Activated naive CD8-positive, alpha-beta T cell treated with anti-CD3 and anti-CD28 coated beads, Interleukin-2, amount 50 U/mL, for 16 hours (primary cell): ENCODE results near the gene TMEM50B.
"Not testable (repeated sequence)": the region's sequence is repeated elsewhere in the genome, so short reads cannot be mapped to it uniquely, and the experiment has no call there.

Source experiments
- DNase-seq: peaks from one replicate; pipeline ENCODE4 v3.0.0-alpha.2; 2020; ENCODE audit warnings: low read depth, low spot score

TMEM50B gene

GRCh38 chr21:33479679-33480480, at the start of gene TMEM50B:
TSS of gene TMEM50B (minus strand) at chr21:33479974. CDS start at chr21:33468885, 11,089 bp downstream.
- peak; percentile 96 for DNase-seq

GRCh38 chr21:33522953-33523349, 43.2 kb upstream of the TMEM50B start:
- DNase-seq, result no peak

GRCh38 chr21:33522297-33522952, 42.7 kb upstream of the TMEM50B start:
- no peak for DNase-seq

DNA sequence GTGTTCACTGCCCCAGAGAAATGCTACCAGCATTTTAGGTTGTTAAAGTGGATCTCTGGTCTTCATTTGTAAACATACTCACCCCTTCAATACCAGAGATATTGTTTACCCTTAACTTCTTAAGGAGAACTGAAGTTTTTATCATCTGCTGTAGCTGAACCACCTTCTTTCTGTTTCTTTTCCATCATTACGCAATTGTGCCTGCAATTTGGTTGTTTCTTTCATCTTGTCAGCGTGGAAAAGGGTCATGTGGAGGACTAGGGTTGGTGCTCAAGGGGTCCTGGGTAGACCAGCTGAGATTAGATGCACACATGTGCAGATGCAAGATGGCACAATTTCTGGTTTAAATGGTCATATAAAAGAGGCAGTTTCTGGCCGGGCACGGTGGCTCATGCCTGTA, 39.1 kb upstream of the TMEM50B start:
- DNase-seq, result no peak

DNA sequence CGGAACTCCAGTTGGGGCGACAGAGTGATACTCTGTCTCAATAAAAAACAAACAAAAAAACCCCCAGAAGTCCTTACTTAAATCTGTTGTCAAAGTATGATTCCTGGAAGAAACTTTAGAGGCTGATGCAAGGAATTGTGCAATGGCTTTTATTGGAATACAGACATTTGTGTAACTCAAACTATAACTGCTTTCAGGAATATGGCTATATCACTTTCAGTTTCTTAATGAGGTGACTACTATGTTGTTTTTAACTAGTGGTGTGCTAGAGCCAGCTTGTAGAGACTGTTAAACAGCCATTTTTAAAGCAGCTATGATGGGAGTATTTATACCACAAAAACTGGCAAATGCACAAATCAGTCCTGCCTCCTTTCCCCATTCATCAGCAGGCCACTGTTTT, 34.5 kb upstream of the TMEM50B start:
- DNase-seq, result no peak

DNA sequence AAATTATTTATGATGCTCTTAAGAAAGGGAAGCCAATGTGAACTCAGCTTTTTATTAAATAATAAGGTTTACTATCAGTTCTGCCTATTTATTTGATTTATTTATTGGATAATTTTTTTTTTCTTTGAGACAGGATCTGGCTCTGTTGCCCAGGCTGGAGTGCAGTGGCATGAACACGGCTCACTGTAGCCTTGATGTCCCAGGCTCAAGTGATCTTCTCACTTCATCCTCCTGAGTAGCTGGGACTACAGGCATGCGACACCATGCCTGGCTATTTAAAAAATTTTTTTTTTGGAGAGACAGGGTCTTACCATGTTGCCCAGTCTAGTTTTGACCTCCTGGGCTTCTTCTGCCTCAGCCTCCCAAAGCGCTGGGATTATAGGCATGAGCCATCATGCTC, 32.7 kb upstream of the TMEM50B start:
- no peak for DNase-seq

DNA sequence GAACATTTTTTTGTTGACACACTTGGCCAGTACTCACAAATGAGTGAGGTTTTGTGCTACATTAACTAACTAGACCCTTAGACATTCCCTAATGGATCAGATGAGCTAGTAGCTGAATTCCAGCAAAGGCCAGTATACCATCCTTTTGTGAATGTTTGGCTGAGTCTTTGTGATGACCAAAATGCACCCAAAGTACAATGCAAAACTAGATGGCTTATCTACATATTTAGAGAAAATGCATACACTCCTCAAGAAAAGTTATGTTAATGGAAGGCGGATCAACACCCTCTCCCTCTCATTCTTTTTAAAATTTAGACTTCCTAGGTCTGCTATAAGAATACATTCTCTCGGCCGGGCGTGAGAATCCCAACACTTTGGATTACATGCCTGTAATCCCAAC, 31.9 kb upstream of the TMEM50B start:
- DNase-seq, result no peak

DNA sequence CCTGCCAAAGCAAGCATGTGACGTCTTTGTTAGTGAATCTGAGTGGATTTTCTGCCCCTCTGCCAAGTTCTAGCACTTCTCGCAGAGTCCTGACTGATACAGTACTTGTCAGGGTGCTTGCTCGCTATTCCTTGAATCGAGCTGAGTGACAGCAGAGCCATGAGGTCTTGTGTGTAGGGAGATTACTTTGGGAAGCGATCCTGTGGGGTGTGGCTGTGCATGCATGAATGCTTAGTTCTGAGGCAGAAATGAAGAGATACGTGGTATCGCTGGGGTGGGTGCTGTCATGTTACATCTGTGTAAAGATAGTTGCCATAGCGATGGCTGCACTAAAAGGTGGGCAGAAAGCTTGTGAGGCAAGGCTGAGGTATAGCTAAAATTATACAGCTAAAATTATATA, 31.1 kb upstream of the TMEM50B start:
- no peak for DNase-seq

GRCh38 chr21:33507003-33507402, 27.2 kb upstream of the TMEM50B start:
- DNase-seq, result not testable (repeated sequence)

GRCh38 chr21:33505833-33506232, 26.1 kb upstream of the TMEM50B start:
- DNase-seq, result no peak

DNA sequence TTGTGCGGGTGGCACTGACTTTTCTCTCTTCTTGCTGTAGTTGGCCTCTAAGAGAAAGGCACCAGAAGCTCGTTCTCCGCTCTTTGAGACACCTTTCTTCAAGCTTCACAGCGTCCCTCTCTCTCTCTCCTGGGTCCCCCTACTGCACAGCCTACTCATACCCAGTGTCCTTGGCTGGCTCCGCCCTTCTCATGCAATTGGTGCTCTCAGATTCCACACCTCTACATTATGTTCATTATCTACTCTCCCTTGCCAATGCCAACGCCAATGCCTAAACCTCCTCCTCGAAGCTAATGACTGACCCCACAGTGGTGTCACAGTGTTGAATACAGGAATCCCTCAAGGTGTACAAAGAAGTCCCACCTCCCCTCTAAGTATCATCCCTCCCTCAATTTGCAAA, 16.6 kb upstream of the TMEM50B start:
- no peak for DNase-seq

DNA sequence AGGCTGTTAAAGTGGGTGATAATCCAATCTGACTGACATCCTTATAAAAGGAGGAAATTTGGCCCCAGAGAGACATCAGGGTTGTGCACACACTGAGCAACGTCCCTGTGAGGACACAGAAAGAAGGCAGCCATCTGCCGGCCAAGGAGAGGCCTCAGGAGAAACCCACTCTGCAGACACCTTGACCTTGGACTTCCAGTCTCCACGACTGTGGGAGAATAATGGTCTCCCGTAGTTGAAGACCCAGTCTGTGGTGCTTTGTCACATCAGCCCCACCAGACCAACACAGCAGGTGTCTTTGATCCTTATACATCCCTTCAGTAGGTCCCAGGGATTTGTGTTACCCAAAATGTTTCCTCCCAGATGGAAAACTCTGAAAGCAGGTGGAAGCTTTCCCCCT, 16.0 kb upstream of the TMEM50B start:
- no peak for DNase-seq

- DNase-seq, result no peak
These were observed 14.0 kb upstream of the TMEM50B start for GRCh38 chr21:33493756-33494155.

DNA sequence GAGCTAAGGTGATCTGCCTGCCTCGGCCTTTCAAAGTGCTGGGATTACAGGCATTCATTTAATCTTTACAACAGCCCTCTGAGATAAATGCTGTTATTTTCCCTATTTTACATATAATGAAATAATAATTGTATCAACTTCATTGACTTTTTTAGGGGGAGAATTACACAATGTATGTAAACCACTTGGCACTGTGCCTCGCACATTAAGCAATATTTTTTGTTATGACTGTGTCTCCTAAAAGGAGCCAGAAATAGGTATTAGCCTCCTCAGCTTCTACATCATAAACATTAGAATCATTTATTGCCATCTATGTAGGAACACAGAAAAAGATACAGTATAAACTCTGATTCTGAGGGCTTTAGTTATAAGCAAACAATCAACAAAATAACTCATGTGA, 12.8 kb upstream of the TMEM50B start:
- no peak for DNase-seq

DNA sequence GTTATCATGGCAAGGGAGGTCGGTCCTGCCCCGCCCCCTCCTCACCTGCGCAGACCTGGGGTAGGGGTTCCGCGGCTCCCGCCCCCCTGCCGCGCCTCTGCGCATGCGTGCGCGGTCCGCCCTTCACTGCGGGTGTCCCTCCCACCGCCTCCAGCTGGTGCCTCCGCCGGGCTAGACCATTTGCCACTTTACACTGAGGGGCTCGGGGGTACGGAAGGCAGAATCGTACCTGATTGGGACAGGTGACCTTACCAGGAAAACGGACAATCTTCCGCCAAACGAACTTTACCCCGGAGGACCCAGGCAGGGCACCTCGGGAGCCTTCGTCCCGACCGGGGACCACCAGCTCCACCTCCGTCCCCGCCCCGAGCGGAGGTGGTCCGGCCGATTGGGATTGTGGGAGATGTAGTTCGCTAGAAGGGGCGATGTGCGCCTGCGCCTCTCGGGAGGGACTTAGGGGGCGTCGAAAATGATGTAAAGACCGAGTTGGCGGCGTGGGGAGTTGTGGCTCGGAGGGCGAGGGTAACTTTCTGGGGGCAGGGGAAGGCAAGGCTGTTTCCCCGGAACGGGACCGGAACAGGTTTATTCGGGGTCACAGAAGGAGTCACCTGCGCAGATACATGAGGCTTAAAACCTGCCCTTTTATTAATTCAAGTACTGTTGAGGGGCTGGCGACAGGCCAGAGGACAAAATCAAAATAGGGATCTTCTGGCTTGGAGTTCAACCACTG, 11.8 kb upstream of the TMEM50B start, which contains the start of gene DNAJC28:
Gene DNAJC28 (minus strand): TSS at position 344 of the 730 bp plus-strand sequence. CDS start 2,323 bp downstream, outside the sequence.
- DNase-seq, result peak; percentile 87

DNA sequence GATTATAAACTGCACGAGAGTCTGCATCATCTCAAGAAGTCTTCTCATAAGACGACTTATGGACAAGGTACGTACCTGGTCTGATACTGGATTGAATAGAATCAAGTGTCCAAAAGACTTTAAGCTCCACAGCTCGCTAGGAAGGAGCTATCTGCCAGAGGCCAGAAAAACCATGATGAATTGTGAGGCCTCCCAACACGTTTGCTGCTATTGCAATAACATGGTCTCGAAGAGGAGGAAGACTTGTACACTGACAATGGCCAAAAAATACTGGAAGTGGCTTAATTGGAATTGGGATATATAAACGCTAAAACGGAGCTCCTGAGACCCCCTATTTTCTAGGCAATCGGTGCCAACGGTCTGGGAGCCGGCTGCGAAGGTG, 11.2 kb upstream of the TMEM50B start:
- DNase-seq, result no peak

DNA sequence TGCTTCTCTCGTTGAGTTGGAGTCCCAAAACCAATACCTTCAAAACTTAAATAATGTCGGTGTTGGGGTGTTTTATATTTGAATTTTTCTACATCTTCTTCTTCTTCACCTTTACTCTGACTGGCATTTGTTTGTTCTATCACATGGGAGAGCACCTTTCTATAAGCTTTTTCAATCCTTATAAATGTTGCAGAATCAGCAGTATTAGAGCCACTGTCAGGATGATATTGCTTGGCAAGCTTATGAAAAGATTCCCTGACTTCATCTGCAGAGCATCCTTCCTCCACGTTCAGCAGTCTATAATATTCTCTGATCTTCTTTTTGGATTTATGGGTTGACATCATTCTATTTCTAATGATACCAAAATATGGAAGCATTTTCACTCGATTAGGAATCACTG, 9.2 kb upstream of the TMEM50B start:
- DNase-seq, result no peak

GRCh38 chr21:33487996-33488395, 8.2 kb upstream of the TMEM50B start:
- DNase-seq, result no peak

- no peak for DNase-seq
These were observed 1.7 kb upstream of the TMEM50B start for GRCh38 chr21:33481314-33481943.

GRCh38 chr21:33480481-33481103, 818 bp upstream of the TMEM50B start:
- no peak for DNase-seq

DNA sequence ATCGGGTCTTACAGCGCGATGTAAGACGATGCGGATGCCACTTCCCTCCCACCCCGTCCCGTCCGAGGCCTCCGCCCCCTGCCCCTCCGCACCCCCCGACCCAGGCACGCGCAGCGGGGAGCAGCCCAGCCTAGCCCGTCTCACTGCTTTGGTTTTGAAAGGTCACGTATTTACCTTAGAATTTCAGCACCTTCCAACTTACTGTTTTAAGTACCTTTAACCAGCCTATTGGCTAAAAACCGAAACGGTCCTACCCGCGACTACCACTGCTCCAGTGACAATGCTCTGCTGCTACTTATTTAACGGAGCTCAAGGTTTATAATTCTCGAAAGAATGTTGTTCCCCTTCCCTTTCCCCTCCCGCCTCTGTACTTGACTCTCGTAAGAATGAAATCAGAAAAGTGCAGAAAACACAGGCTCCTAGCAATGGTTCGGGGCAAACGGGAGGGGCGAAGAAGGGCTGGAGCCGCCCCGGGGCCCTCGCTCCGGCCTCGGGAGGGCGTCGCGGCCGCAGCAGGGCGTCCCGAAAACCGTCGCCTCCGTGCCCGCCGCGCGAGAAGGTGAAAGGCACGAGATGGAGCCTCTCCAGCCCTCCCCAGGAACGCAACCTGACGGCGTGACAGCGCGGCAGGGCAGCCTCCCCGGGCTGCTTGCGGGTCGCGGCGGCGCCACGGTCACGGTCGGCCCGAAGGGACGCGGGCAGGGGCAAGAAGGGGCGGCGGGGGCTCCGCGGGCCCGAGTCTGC, 667 bp downstream of the TMEM50B start:
- no peak for DNase-seq
